Chondrocyte (in vitro differentiated cells): ENCODE results near the gene PKDCC. TPM values are rescaled to one million over a fixed set of nuclear protein-coding genes. Genes with fewer than 3 reads are reported as not detected.

Experiments
- DNase-seq: peaks from one replicate; pipeline ENCODE4 v3.0.0; 2021; ENCODE audit warnings: mixed read lengths, low spot score
- H3K27ac Mint-ChIP-seq: one replicate; pipeline ENCODE4 v1.8.0; 2021; ENCODE audit warnings: mild to moderate bottlenecking, moderate library complexity, mixed read lengths; ENCODE audit not compliant: unreplicated experiment
- H3K27me3 Mint-ChIP-seq: 2 replicates; pipeline ENCODE4 v1.8.0; 2021; ENCODE audit warnings: low read depth, mixed read lengths
- H3K36me3 Mint-ChIP-seq: 2 replicates; pipeline ENCODE4 v1.8.0; 2021; ENCODE audit warnings: low read depth, mixed read lengths
- H3K4me1 Mint-ChIP-seq: 2 replicates; pipeline ENCODE4 v1.8.0; 2021; ENCODE audit warnings: low read depth, mild to moderate bottlenecking, mixed read lengths
- H3K4me3 Mint-ChIP-seq: one replicate; pipeline ENCODE4 v1.8.0; 2021; ENCODE audit warnings: mild to moderate bottlenecking, moderate library complexity, mixed read lengths; ENCODE audit not compliant: unreplicated experiment
- H3K9me3 Mint-ChIP-seq: 2 replicates; pipeline ENCODE4 v1.8.0; 2021; ENCODE audit warnings: low read depth, mixed read lengths
- total RNA-seq: library from RNA; stranded (reverse); gene quantifications from 3 replicates; pipeline ENCODE4 v1.2.1, GENCODE V29; 2021
- TF ChIP-seq, protein P1 (sequence below): fragments of 200-600 bp; sonication (generic); IDR thresholded peaks from 2 replicates; pipeline ENCODE4 v1.5.0; 2021; ENCODE audit warnings: antibody characterized with exemption, mild to moderate bottlenecking, moderate library complexity

The PKDCC gene
- total RNA-seq, 1 donor from 2014 or later, result 164 TPM

DNA sequence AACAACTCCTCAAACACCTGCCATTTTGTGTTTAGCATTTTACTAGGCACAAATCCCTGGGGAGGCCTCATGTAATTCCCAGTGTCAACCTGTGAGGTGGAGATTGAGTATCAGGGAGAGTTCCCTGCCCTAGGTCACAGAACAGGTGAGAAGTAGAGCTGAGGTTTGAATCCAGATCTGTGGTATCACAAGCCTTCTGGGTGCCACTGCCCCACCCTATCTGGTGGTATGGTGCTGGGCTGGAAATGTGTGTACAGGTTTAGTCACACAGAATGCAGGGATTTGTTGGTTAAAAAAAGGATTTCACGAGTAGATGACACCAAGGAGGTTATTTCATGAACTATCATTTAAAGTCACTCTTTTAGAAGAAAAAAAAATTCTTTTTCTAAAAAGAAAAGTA lies 35.7 kb upstream of the PKDCC start:
- no peaks in the 10 kb centered on the region for H3K36me3 Mint-ChIP-seq
- H3K4me3 Mint-ChIP-seq, result no peak overlapping the region
- DNase-seq, result no peak
- peaks cover 32% of the 10 kb centered on the region for H3K4me1 Mint-ChIP-seq
- no peak overlapping the region for H3K27ac Mint-ChIP-seq
- H3K9me3 Mint-ChIP-seq, result no peaks in the 10 kb centered on the region
- H3K27me3 Mint-ChIP-seq, result no peaks in the 10 kb centered on the region
- TF ChIP-seq, protein P1, sequence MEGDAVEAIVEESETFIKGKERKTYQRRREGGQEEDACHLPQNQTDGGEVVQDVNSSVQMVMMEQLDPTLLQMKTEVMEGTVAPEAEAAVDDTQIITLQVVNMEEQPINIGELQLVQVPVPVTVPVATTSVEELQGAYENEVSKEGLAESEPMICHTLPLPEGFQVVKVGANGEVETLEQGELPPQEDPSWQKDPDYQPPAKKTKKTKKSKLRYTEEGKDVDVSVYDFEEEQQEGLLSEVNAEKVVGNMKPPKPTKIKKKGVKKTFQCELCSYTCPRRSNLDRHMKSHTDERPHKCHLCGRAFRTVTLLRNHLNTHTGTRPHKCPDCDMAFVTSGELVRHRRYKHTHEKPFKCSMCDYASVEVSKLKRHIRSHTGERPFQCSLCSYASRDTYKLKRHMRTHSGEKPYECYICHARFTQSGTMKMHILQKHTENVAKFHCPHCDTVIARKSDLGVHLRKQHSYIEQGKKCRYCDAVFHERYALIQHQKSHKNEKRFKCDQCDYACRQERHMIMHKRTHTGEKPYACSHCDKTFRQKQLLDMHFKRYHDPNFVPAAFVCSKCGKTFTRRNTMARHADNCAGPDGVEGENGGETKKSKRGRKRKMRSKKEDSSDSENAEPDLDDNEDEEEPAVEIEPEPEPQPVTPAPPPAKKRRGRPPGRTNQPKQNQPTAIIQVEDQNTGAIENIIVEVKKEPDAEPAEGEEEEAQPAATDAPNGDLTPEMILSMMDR, result no peak

DNA sequence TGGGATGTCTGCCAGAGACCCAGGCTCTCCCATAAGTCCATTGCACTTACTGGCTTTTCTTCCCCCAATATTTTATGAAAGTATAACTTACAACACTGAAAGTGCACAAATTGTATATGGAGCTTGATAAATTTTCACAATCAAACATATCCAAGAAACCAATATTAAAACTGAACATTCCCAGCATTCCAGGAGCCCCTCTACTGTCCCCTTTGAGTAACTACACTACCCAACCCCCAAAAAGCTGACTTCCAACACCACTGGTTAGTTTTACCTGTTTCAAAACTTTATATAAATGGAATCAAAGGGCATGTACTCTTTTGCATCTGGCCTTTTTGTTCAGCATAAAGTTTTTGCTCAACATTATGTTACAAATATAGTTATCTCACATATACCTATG lies 35.2 kb upstream of the PKDCC start:
- H3K27ac Mint-ChIP-seq, result no peak overlapping the region
- no peaks in the 10 kb centered on the region for H3K27me3 Mint-ChIP-seq
- no peaks in the 10 kb centered on the region for H3K36me3 Mint-ChIP-seq
- TF ChIP-seq, protein P1, result peak; percentile 48
- no peak for DNase-seq
- H3K4me3 Mint-ChIP-seq, result no peak overlapping the region
- no peaks in the 10 kb centered on the region for H3K9me3 Mint-ChIP-seq
- peaks cover 32% of the 10 kb centered on the region for H3K4me1 Mint-ChIP-seq

DNA sequence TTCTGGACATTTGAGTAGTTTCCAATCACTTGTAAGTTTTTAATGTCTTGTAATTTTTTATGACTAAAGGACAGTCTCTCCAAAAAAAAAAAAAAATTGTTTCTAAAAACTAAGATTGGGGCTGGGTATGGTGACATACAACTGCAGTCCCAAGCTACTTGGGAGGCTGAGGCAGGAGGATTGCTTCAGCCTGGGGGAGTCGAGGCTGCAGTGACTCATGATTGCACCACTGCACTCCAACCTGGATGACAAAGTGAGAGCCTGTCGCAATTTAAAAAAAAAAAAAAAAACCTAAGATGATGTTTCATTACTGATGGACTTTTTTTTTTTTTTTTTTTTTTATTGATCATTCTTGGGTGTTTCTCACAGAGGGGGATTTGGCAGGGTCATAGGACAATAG lies 34.4 kb upstream of the PKDCC start:
- Mint-ChIP-seq H3K27me3 (no peaks in the 10 kb centered on the region), H3K9me3 (no peaks in the 10 kb centered on the region), H3K4me3 (no peak overlapping the region), H3K27ac (no peak overlapping the region), H3K36me3 (no peaks in the 10 kb centered on the region), H3K4me1 (peaks cover 27% of the 10 kb centered on the region)
- no peak for DNase-seq
- TF ChIP-seq, protein P1, result no peak

DNA sequence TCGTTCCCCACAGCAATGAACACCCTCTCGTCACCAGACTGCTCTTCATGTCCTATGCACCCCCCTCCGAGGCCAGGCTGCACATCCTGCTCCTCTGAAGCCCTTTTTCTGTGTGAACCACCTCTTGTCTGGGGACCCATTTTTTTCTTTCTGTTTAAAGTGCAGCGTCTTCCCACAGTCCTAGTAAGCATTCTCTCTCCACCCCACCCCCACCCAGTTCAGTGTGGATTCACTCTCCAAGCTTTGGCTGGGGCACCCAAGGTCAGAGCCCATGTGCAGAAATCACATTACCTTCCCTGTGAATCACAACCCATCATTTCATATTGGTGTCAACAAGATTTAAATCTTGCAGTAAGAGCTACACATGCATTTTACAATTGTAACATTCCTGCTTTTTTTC lies 26.4 kb upstream of the PKDCC start:
- DNase-seq, result no peak
- Mint-ChIP-seq H3K9me3 (no peaks in the 10 kb centered on the region), H3K4me3 (peak overlapping the region; percentile 19), H3K27me3 (no peaks in the 10 kb centered on the region), H3K27ac (peak overlapping the region; percentile 77), H3K36me3 (no peaks in the 10 kb centered on the region), H3K4me1 (peaks cover 45% of the 10 kb centered on the region)
- TF ChIP-seq, protein P1, result no peak

DNA sequence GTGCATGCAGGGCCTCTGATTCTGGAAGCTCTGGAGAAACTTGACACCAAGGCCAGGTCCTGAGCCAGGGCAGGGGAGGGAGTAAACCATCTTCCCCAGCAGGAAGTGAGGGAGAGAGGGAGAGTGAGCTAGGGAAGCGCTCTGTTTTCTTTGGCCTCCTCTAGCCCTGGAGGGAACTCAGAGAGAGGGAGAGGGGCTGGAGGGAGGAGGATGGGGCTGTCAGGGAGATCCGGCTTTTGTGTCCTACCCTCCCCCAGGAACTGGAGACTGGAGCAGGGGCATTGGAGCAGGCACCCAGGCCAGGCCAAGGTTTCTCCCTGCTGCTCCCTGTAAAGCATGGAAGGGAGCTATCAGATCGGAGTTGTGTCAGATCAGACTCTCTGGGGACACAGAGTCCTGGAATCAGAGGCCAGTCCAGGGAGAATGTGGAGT lies 22.7 kb upstream of the PKDCC start:
- Mint-ChIP-seq H3K27me3 (no peaks in the 10 kb centered on the region), H3K36me3 (no peaks in the 10 kb centered on the region), H3K9me3 (no peaks in the 10 kb centered on the region), H3K27ac (peak overlapping the region; percentile 91), H3K4me1 (peaks cover 68% of the 10 kb centered on the region), H3K4me3 (peak overlapping the region; percentile 52)
- DNase-seq, result no peak
- TF ChIP-seq, protein P1, result no peak
